K562 (cell line): ENCODE data around the gene FAM186B. TPM values are rescaled to one million over a fixed set of nuclear protein-coding genes. Genes with fewer than 3 reads are reported as not detected.
A peak's percentile ranks its signal among the peaks of the same experiment; 100 is the strongest.

ENCODE experiments used
- ATAC-seq: fragments of 200-7000 bp; cut with Tn5 transposase; 3 replicates; pipeline ENCODE4 v1.9.1; 2020; ENCODE audit warnings: moderate library complexity
- BruUV-seq: library from RNA; stranded (reverse); fragments of 400-500 nt; replicated peaks from 2 replicates; lab custom pipeline; 2021; lab: Mats Ljungman, UMichigan
- CTCF ChIA-PET: fragments of 300-600 bp; formaldehyde crosslinking; extraction: SDS; loops from one replicate; lab custom pipeline; 2021; ENCODE audit warnings: low intra/inter-chr PET ratio; lab: Yijun Ruan, JAX
- POLR2A ChIA-PET: fragments of 300-600, 350-650 bp; sonication (Branson Sonifier 250); formaldehyde crosslinking; extraction: SDS; loops from one replicate; lab custom pipeline; 2021; ENCODE audit warnings: antibody characterized with exemption, inconsistent platforms; lab: Yijun Ruan, JAX
- DNase-seq, 4 experiments: peaks; one replicate each; pipeline versions ENCODE4 v3.0.0 to v3.0.0-alpha.2; 2011 to 2018; ENCODE audit warnings: low spot score in 3 of 4, mixed read lengths in 3 of 4; ENCODE audit errors: extremely low read depth in 1 of 4
- FAIRE-seq: peaks from 2 replicates; lab custom pipeline; 2011; peaks lifted over from hg19 to GRCh38; lab: Jason Lieb, UNC
- H2AFZ ChIP-seq: 2 replicates; pipeline ENCODE4 v1.6.0; 2011; ENCODE audit warnings: low read depth, low read length, control low read depth, inconsistent platforms
- H3K27ac ChIP-seq: fragments of 200-600 bp; 3 replicates; pipeline ENCODE4 v1.8.0; 2011; ENCODE audit warnings: low read depth, mild to moderate bottlenecking, control low read depth, inconsistent platforms, low read length, moderate library complexity, mixed read lengths; ENCODE audit errors: extremely low read depth
- H3K27me3 ChIP-seq, 2 experiments: fragments of 300-600 bp in 1 of 2; 2 replicates in 1 of 2; 3 replicates in 1 of 2; pipeline versions ENCODE4 v1.6.0 to v1.8.0; 2011; ENCODE audit warnings: inconsistent platforms in 2 of 2, low read length in 2 of 2, mild to moderate bottlenecking in 1 of 2, mixed read lengths in 1 of 2, moderate library complexity in 1 of 2; ENCODE audit not compliant: control insufficient read depth in 2 of 2, insufficient read depth in 2 of 2
- H3K36me3 ChIP-seq: fragments of 300-600 bp; 3 replicates; pipeline ENCODE4 v1.8.0; 2011; ENCODE audit warnings: mild to moderate bottlenecking, low read length, inconsistent platforms; ENCODE audit not compliant: control insufficient read depth, insufficient read depth
- H3K4me1 ChIP-seq, 2 experiments: fragments of 200-600 bp in 1 of 2; replicated peaks in 1 of 2; 2 replicates in 1 of 2; 3 replicates in 1 of 2; pipeline versions ENCODE4 v1.5.1 to v1.8.0; 2011; ENCODE audit warnings: inconsistent platforms in 2 of 2, low read length in 2 of 2, mild to moderate bottlenecking in 1 of 2, mixed read lengths in 1 of 2, moderate library complexity in 1 of 2; ENCODE audit not compliant: control insufficient read depth in 2 of 2, insufficient read depth in 2 of 2
- H3K4me2 ChIP-seq: 2 replicates; pipeline ENCODE4 v1.6.1; 2011; ENCODE audit warnings: low read length, control low read depth, inconsistent platforms, mixed read lengths; ENCODE audit not compliant: insufficient read depth
- H3K4me3 ChIP-seq: fragments of 200-600 bp; sonication (generic), shearing (Covaris generic); 2 replicates; pipeline ENCODE4 v1.5.1; 2016; ENCODE audit warnings: control low read depth, inconsistent platforms
- H3K79me2 ChIP-seq: fragments of 200-600 bp; 3 replicates; pipeline ENCODE4 v1.8.0; 2011; ENCODE audit warnings: low read length, inconsistent platforms; ENCODE audit not compliant: control insufficient read depth, insufficient read depth
- H3K9ac ChIP-seq, 2 experiments: 2 replicates each; pipeline versions ENCODE4 v1.6.0 to v1.6.1; 2011; ENCODE audit warnings: low read depth in 2 of 2, low read length in 2 of 2, control low read depth in 1 of 2, inconsistent platforms in 1 of 2, mild to moderate bottlenecking in 1 of 2, mixed read lengths in 1 of 2; ENCODE audit not compliant: insufficient read depth in 1 of 2
- H3K9me1 ChIP-seq: one replicate; pipeline ENCODE4 v1.6.0; 2011; ENCODE audit warnings: inconsistent platforms, mild to moderate bottlenecking, low read length, moderate library complexity; ENCODE audit not compliant: control insufficient read depth, insufficient read depth
- H3K9me3 ChIP-seq: replicated peaks from 2 replicates; pipeline ENCODE4 v1.5.1; 2011; ENCODE audit warnings: low read depth, low read length, inconsistent platforms; ENCODE audit not compliant: control insufficient read depth, insufficient read depth
- H4K20me1 ChIP-seq: replicated peaks from 2 replicates; pipeline ENCODE4 v1.6.1; 2011; ENCODE audit warnings: low read length, inconsistent platforms, mixed read lengths; ENCODE audit not compliant: control insufficient read depth, insufficient read depth
- CCNT2 ChIP-seq: IDR thresholded peaks from 2 replicates; pipeline ENCODE4 v1.6.1; 2011; ENCODE audit warnings: borderline replicate concordance, low read depth, mild to moderate bottlenecking, moderate library complexity, mixed read lengths, low read length; ENCODE audit not compliant: insufficient read length; ENCODE audit errors: extremely low read depth
- CTBP1 ChIP-seq: fragments of 450-650 bp; IDR thresholded peaks from 2 replicates; pipeline ENCODE4 v1.6.1; 2016; ENCODE audit warnings: borderline replicate concordance
- EGR1 ChIP-seq: fragments of 450-650 bp; conservative IDR thresholded peaks from 2 replicates; pipeline ENCODE4 v1.6.1; 2017; ENCODE audit warnings: mild to moderate bottlenecking
- OTX1 ChIP-seq: fragments of 450-650 bp; formaldehyde crosslinking; IDR thresholded peaks from 2 replicates; pipeline ENCODE4 v1.4.0; 2022; ENCODE audit warnings: mild to moderate bottlenecking
- PCBP1 ChIP-seq: fragments of 200-400 bp; formaldehyde crosslinking; IDR thresholded peaks from 2 replicates; pipeline ENCODE4 v1.6.1; 2018; ENCODE audit warnings: mild to moderate bottlenecking, low read depth, low read length; ENCODE audit not compliant: poor library complexity, severe bottlenecking
- PRPF4 ChIP-seq: fragments of 200-400 bp; formaldehyde crosslinking; IDR thresholded peaks from one replicate; pipeline ENCODE4 v1.6.1; 2017; ENCODE audit warnings: low read length, low read depth, mild to moderate bottlenecking; ENCODE audit not compliant: insufficient read depth, poor library complexity, severe bottlenecking
- RAD21 ChIP-seq, 2 experiments: fragments of 250-450 bp in 1 of 2; fragments of 450-650 bp in 1 of 2; sonication (Bioruptor Pico) in 1 of 2; formaldehyde crosslinking in 1 of 2; IDR thresholded peaks in 1 of 2; conservative IDR thresholded peaks in 1 of 2; 2 replicates each; pipeline versions ENCODE4 v1.4.0 to v1.8.0; 2020 to 2022; ENCODE audit warnings: mild to moderate bottlenecking in 2 of 2, moderate library complexity in 1 of 2
- SIN3B ChIP-seq: fragments of 450-650 bp; IDR thresholded peaks from 2 replicates; pipeline ENCODE4 v1.6.1; 2017; ENCODE audit warnings: low read depth, mild to moderate bottlenecking, moderate library complexity
- SMC3 ChIP-seq: conservative IDR thresholded peaks from 2 replicates; pipeline ENCODE4 v1.6.1; 2011; ENCODE audit warnings: low read depth, low read length, improper control_type of control experiment; ENCODE audit not compliant: insufficient read depth
- SUPT5H ChIP-seq: fragments of 450-650 bp; IDR thresholded peaks from 2 replicates; pipeline ENCODE4 v1.6.1; 2016
- THRAP3 ChIP-seq: fragments of 450-650 bp; IDR thresholded peaks from 2 replicates; pipeline ENCODE4 v1.6.1; 2016; ENCODE audit warnings: mild to moderate bottlenecking, inconsistent platforms, borderline replicate concordance
- ZBTB7A ChIP-seq: IDR thresholded peaks from 2 replicates; pipeline ENCODE4 v1.6.1; 2011; ENCODE audit warnings: low read depth, mild to moderate bottlenecking, low read length, moderate library complexity, borderline replicate concordance; ENCODE audit not compliant: control insufficient read depth
- WGBS: fragments of 100-300 bp; shearing (Covaris generic); methylation state at CpG from one replicate; pipeline ENCODE4 v1.1.6; 2016; ENCODE audit warnings: low coverage, mixed read lengths; ENCODE audit not compliant: insufficient coverage; ENCODE audit errors: missing lambda C conversion rate; 5-methylcytosine and 5-hydroxymethylcytosine counted together
- in situ Hi-C: fragments of 300-500 bp; cut with MboI; formaldehyde crosslinking; loops from 4 replicates; pipeline ENCODE4 v1.15.0; 2018; ENCODE audit warnings: inconsistent platforms, mixed read lengths
- intact Hi-C: fragments of 100-400 bp; cut with micrococcal nuclease; formaldehyde crosslinking; loops from 2 replicates; pipeline ENCODE4 v1.14.2; 2022
- polyA plus RNA-seq, 8 experiments: library from polyadenylated mRNA; depleted of rRNA in 4 of 8; stranded (reverse) in 5 of 8; unstranded in 3 of 8; fragments of >200 nt; fragmentation: Nextera tagmentation in 2 of 8; fragmentation: Illumina TruSeq in 1 of 8; extraction: Ambion mirVana in 2 of 8; extraction: Trizol in 1 of 8; gene quantifications; 2 replicates each; pipeline versions ENCODE4 v1.2.1 to v1.2.3, GENCODE V29; 2011 to 2014; ENCODE audit warnings: inconsistent platforms in 1 of 8, missing spikeins in 1 of 8
- total RNA-seq, 7 experiments: library from RNA; depleted of rRNA in 6 of 7; stranded (reverse); fragments of >200 nt in 6 of 7; fragmentation: Illumina TruSeq in 2 of 7; extraction: Trizol in 2 of 7; gene quantifications; 2 replicates each; pipeline versions ENCODE4 v1.2.1 to v1.2.3, GENCODE V29; 2011 to 2021; ENCODE audit warnings: low replicate concordance in 1 of 7
- TF ChIP-seq, protein P1 (sequence below), 2 experiments: IDR thresholded peaks; 2 replicates each; pipeline ENCODE4 v1.6.1; 2012; ENCODE audit warnings: improper control_type of control experiment in 2 of 2, low read depth in 2 of 2, low read length in 2 of 2, borderline replicate concordance in 1 of 2
- TF ChIP-seq, protein P2 (sequence below), 3 experiments: IDR thresholded peaks in 2 of 3; conservative IDR thresholded peaks in 1 of 3; 2 replicates each; pipeline ENCODE4 v1.5.1; 2011 to 2012; ENCODE audit warnings: low read length in 3 of 3, mild to moderate bottlenecking in 3 of 3, control low read depth in 2 of 3, improper control_type of control experiment in 1 of 3, inconsistent platforms in 1 of 3, low read depth in 1 of 3, mixed read lengths in 1 of 3, moderate library complexity in 1 of 3; ENCODE audit not compliant: insufficient read depth in 2 of 3

FAM186B gene
- total and polyA plus RNA-seq, 9 of the 15 experiments (the other 6 are each of a cell fraction or from before 2014, with no cell fraction given) = 0.07 to 0.42 (median 0.15) TPM

DNA sequence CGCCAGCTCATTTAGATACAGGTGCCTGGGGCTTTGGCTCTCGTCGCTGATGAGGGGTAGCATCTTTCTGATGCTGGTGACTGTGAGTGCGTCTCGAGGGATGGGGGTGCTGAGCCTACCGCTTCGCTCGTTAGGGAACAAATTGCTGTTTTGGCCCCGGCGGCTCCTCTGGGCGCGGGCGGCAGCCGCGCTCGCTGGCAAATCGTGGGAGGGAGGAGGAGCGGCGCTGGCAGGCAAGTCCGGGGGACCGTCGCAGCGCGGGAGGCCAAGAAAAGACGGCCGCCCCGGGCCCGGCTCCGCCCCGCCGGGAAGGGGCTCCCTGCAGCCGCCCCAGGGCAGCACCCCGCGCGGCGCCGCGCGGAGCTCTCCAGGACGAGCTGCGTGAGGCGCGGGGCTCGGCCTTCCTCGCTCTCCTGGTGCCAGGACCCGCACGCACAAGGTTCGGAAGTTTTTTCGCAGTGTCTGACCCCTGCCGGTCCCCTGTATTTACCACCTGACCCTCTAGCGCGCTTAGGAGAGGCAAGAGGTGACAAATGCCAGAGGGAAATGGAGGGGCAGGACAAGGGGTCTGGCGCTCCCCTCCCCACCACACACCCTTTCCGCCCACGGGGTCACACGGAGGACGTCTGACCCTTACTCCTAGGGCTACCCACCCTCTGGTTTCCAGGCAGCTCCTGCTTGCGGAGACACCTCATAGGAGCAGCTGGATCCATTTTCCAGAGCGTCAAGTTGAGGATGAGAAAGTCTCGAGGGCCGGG lies 67.5 kb downstream of the FAM186B start:
- Histone ChIP-seq H3K4me2 (peak overlapping the region; percentile 84), H3K9ac (peak overlapping the region; percentile 41 to 86; a peak in 3 of 4 replicates), H3K36me3 (no peaks in the 10 kb centered on the region), H3K79me2 (no peaks in the 10 kb centered on the region), H3K9me1 (peaks cover 3% of the 10 kb centered on the region), H3K27ac (no peak overlapping the region), H3K4me1 (peaks cover 0 to 37% of the 10 kb centered on the region in 2 experiments; a peak in 4 of 5 replicates), H3K9me3 (no peaks in the 10 kb centered on the region), H2AFZ (peak overlapping the region; percentile 82), H4K20me1 (0 out of 2 replicates have a peak, but pooled peaks cover 9% of the 10 kb centered on the region), H3K27me3 (peaks cover 14 to 34% of the 10 kb centered on the region in 2 experiments), H3K4me3 (peak overlapping the region; percentile 38)
- ATAC-seq (peak; percentile 69), FAIRE-seq (no peak), DNase-seq (peak in 3 of 4 experiments; percentile 37 to 41 (median 41))
- ChIA-PET POLR2A (interaction anchor here (0.6 to 2.4 kb wide), 4 partner anchors 11 to 19 kb away, joined by 3 to 9 read pairs (median 3); no protein-coding TSS in a partner anchor), CTCF (no interaction called here)
- 3% methylated on average over 43 of the region's 61 CpGs for WGBS
- in situ Hi-C loops (no loop called here), intact Hi-C loops (no loop called here)
- BruUV-seq = no TSS peak
- TF ChIP-seq CCNT2 (no peak), ZBTB7A (peak; percentile 31; the same call in 1 of the 2 replicates), OTX1 (CRISPR knock-in tag) (no peak), RAD21 (CRISPR knock-in tag; conservative IDR thresholded peaks at IDR 0.05 in 1 of 2, IDR thresholded peaks at IDR 0.05 in 1 of 2) (0 out of 4 replicates have a peak, but pooled peaks of 1 of the 2 experiments have one; percentile 7), SUPT5H (no peak), CTBP1 (0 out of 2 replicates have a peak, but pooled peaks have one; percentile 21), PRPF4 (no peak), SMC3 (no peak), SIN3B (peak; percentile 23; the same call in 1 of the 2 replicates), THRAP3 (no peak), EGR1 (peak; percentile 5; the same call in 1 of the 2 replicates), PCBP1 (peak; percentile 64)
- TF ChIP-seq, protein P1, sequence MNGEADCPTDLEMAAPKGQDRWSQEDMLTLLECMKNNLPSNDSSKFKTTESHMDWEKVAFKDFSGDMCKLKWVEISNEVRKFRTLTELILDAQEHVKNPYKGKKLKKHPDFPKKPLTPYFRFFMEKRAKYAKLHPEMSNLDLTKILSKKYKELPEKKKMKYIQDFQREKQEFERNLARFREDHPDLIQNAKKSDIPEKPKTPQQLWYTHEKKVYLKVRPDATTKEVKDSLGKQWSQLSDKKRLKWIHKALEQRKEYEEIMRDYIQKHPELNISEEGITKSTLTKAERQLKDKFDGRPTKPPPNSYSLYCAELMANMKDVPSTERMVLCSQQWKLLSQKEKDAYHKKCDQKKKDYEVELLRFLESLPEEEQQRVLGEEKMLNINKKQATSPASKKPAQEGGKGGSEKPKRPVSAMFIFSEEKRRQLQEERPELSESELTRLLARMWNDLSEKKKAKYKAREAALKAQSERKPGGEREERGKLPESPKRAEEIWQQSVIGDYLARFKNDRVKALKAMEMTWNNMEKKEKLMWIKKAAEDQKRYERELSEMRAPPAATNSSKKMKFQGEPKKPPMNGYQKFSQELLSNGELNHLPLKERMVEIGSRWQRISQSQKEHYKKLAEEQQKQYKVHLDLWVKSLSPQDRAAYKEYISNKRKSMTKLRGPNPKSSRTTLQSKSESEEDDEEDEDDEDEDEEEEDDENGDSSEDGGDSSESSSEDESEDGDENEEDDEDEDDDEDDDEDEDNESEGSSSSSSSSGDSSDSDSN (IDR thresholded peaks at IDR 0.05; ENCODE audit: borderline replicate concordance in 1 of 2, low read depth in 2 of 2, low read length in 2 of 2) = 0 out of 4 replicates have a peak, but pooled peaks of 1 of the 2 experiments have one; percentile 23
- TF ChIP-seq, protein P2, sequence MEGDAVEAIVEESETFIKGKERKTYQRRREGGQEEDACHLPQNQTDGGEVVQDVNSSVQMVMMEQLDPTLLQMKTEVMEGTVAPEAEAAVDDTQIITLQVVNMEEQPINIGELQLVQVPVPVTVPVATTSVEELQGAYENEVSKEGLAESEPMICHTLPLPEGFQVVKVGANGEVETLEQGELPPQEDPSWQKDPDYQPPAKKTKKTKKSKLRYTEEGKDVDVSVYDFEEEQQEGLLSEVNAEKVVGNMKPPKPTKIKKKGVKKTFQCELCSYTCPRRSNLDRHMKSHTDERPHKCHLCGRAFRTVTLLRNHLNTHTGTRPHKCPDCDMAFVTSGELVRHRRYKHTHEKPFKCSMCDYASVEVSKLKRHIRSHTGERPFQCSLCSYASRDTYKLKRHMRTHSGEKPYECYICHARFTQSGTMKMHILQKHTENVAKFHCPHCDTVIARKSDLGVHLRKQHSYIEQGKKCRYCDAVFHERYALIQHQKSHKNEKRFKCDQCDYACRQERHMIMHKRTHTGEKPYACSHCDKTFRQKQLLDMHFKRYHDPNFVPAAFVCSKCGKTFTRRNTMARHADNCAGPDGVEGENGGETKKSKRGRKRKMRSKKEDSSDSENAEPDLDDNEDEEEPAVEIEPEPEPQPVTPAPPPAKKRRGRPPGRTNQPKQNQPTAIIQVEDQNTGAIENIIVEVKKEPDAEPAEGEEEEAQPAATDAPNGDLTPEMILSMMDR (IDR thresholded peaks at IDR 0.05 in 2 of 3, conservative IDR thresholded peaks at IDR 0.05 in 1 of 3; ENCODE audit: insufficient read depth in 2 of 3, low read depth in 1 of 3, low read length in 3 of 3) = peak in 2 of 3 experiments; percentile 14 to 23; a peak in 1 of 6 replicates
